Esophagus muscularis mucosa (tissue), 3 donors: ENCODE data around the gene ACAP3.

Experiments used
- CTCF ChIP-seq, 3 experiments: fragments of 200-600 bp in 2 of 3; fragments of 450-650 bp in 1 of 3; sonication (generic) in 2 of 3; IDR thresholded peaks; one replicate each; pipeline ENCODE4 v1.5.1; 2017 to 2019; ENCODE audit warnings: antibody characterized with exemption in 3 of 3, mild to moderate bottlenecking in 2 of 3, moderate library complexity in 1 of 3
- POLR2AphosphoS5 ChIP-seq, 2 donors: sonication (generic); formaldehyde crosslinking; IDR thresholded peaks; one replicate each; pipeline ENCODE4 v1.6.1; 2017; ENCODE audit warnings: antibody characterized with exemption in 2 of 2

- TF ChIP-seq CTCF (IDR thresholded peaks at IDR 0.05) (no peak), POLR2AphosphoS5 (IDR thresholded peaks at IDR 0.05) (no peak)
These were observed 20.2 kb downstream of the ACAP3 start for GRCh38 chr1:1287288-1288110.
